ENCODE results near the gene DOCK4.

DNA sequence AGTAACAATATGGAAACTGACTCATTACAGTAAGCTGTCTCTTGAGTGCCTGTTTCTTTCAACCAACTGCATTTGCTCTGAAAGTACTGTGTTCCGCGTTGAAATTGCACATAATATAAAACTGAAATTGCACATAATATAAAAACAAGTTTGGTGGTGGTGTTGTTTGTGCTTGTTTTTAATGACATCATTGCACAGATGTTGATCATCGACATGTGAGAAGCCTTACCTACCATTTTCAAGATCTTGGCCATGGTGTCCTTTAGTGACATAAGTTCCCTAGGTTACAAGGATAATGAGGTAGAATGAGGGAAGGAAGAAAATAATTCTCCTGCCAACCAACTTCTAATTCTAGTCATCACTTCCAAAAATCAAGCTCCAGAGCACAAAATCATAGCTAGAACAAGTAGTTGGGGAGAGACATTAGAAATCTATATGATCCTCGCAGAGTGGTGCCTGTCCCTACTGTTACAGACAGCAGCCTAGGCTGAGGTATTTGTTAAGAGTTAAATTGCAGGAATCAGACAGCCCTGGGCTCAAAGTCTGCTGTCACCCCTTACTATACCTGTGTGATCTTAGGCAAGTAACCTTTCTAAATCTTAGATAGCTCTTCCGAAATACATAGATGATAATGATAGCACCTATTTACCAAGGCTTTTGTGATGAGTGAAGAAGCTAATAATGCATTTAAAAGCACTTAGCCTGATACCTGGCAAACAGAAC lies 29.3 kb downstream of the DOCK4 start:
- TF ChIP-seq, protein P1, sequence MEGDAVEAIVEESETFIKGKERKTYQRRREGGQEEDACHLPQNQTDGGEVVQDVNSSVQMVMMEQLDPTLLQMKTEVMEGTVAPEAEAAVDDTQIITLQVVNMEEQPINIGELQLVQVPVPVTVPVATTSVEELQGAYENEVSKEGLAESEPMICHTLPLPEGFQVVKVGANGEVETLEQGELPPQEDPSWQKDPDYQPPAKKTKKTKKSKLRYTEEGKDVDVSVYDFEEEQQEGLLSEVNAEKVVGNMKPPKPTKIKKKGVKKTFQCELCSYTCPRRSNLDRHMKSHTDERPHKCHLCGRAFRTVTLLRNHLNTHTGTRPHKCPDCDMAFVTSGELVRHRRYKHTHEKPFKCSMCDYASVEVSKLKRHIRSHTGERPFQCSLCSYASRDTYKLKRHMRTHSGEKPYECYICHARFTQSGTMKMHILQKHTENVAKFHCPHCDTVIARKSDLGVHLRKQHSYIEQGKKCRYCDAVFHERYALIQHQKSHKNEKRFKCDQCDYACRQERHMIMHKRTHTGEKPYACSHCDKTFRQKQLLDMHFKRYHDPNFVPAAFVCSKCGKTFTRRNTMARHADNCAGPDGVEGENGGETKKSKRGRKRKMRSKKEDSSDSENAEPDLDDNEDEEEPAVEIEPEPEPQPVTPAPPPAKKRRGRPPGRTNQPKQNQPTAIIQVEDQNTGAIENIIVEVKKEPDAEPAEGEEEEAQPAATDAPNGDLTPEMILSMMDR (IDR thresholded peaks at IDR 0.05), result no peak
- no peak for TF ChIP-seq POLR2A (IDR thresholded peaks at IDR 0.05)

All from testis (tissue), 2 donors.